Measurements from ENCODE around the gene UNKL. TPM values are rescaled to one million over a fixed set of nuclear protein-coding genes. Genes with fewer than 3 reads are reported as not detected.

The UNKL gene
- total and polyA plus RNA-seq, 2 of the 8 experiments (the other 6 are each of a cell fraction or from before 2014, with no cell fraction given), result 25.1 to 31.8 TPM

DNA sequence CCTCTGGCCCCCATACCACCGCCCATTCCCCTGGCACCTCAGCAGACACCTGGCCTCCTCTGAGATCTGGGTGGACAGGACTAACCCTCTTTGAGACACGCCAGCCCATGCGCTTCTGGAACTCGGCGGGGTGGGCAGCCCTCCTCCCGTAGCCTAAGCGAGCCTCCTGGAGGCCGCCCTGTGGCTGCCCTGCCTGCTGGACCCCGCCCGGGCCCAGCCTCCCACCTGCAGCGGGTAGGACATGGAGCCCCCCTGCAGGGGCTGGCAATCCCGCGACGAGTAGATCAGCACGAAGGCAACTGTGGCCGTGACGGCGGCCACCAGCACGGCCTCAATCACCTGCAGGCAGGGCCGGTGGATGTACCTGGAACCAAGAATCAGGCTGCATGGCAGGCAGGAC is 38.0 kb upstream of the UNKL start:
- no peak overlapping the region for H3K27ac ChIP-seq (ENCODE audit: low read depth, low read length)
- no peak overlapping the region for H4K8ac ChIP-seq (ENCODE audit: extremely low read depth, insufficient read depth, low read length)
- H3K23me2 ChIP-seq (ENCODE audit: low read depth, low read length), result no peaks in the 10 kb centered on the region
- H2BK15ac ChIP-seq (ENCODE audit: low read length), result no peak overlapping the region
- H4K5ac ChIP-seq (ENCODE audit: insufficient read length, low read depth, low read length), result no peak overlapping the region
- H3K56ac ChIP-seq (replicated peaks; ENCODE audit: insufficient read length, low read depth, low read length), result no peak overlapping the region
- peaks cover 0 to 43% (median 12%) of the 10 kb centered on the region in 4 experiments; a peak in 5 of 8 replicates for H3K36me3 ChIP-seq (ENCODE audit: control insufficient read depth in 2 of 4, insufficient read depth in 4 of 4, low read length in 3 of 4)
- no peak for FAIRE-seq
- 95% methylated on average over 16 of the region's 20 CpGs; no CpG with 5 or more reads in 1 of the 2 experiments for WGBS, 2 experiments (ENCODE audit: extremely low coverage in 1 of 2, insufficient coverage in 1 of 2, insufficient read length in 1 of 2, insufficient replicate concordance in 2 of 2, low coverage in 1 of 2, low lambda C conversion rate in 2 of 2, missing lambda C conversion rate in 1 of 2)
- no peak overlapping the region for H3K23ac ChIP-seq (ENCODE audit: insufficient read length)
- no peaks in the 10 kb centered on the region for H3K27me3 ChIP-seq (replicated peaks in 1 of 4; ENCODE audit: control insufficient read depth in 3 of 4, extremely low read depth in 1 of 4, insufficient read depth in 3 of 4, low read length in 3 of 4)
- H4K20me1 ChIP-seq (replicated peaks in 1 of 2; ENCODE audit: control insufficient read depth in 1 of 2, insufficient read depth in 2 of 2, low read length in 2 of 2), result peaks cover 2 to 12% of the 10 kb centered on the region in 2 experiments
- CTCF ChIA-PET (ENCODE audit: partially characterized antibody), result no interaction called here
- POLR2A ChIA-PET (ENCODE audit: partially characterized antibody), result no interaction called here
- no peak overlapping the region for H3K4me2 ChIP-seq (ENCODE audit: insufficient read depth in 1 of 2, low read depth in 2 of 2, low read length in 2 of 2)
- no peak for TF ChIP-seq SP2 (IDR thresholded peaks at IDR 0.05; ENCODE audit: low read length)
- TF ChIP-seq HDAC2 (IDR thresholded peaks at IDR 0.05; ENCODE audit: borderline replicate concordance in 1 of 2, low read depth in 2 of 2, low read length in 2 of 2), result no peak
- no peaks in the 10 kb centered on the region for H3K4me1 ChIP-seq (replicated peaks in 1 of 4; ENCODE audit: control insufficient read depth in 3 of 4, insufficient read depth in 4 of 4, low read length in 3 of 4)
- no peak overlapping the region for H3K18ac ChIP-seq (ENCODE audit: extremely low read depth, low read length)
- H2BK120ac ChIP-seq (replicated peaks; ENCODE audit: low read depth, low read length), result no peak overlapping the region
- H2BK20ac ChIP-seq (ENCODE audit: low read length), result no peak overlapping the region
- H3K79me1 ChIP-seq (ENCODE audit: low read depth, low read length), result no peaks in the 10 kb centered on the region
- no peaks in the 10 kb centered on the region for H3K79me2 ChIP-seq (ENCODE audit: control insufficient read depth in 1 of 2, insufficient read depth in 2 of 2, low read length in 2 of 2)
- H3K9ac ChIP-seq (replicated peaks in 1 of 4; ENCODE audit: extremely low read depth in 1 of 4, low read depth in 3 of 4, low read length in 3 of 4), result no peak overlapping the region
- no peak overlapping the region for H3K14ac ChIP-seq (ENCODE audit: insufficient read length)
- H2BK12ac ChIP-seq (ENCODE audit: low read depth, low read length), result no peak overlapping the region
- no peak overlapping the region for H4K91ac ChIP-seq (replicated peaks; ENCODE audit: insufficient read length, low read length)
- H2BK5ac ChIP-seq (ENCODE audit: low read depth, low read length), result no peak overlapping the region
- no peak overlapping the region for H2AFZ ChIP-seq (ENCODE audit: low read length)
- DNase-seq (ENCODE audit: low read depth in 1 of 2, low spot score in 2 of 2), result no peak
- no peak overlapping the region for H3K4ac ChIP-seq (replicated peaks; ENCODE audit: insufficient read length, low read depth, low read length)
- no peaks in the 10 kb centered on the region for H3K9me3 ChIP-seq (ENCODE audit: insufficient read depth in 2 of 2, low read depth in 1 of 2, low read length in 1 of 2)
- H3K4me3 ChIP-seq (ENCODE audit: extremely low read depth in 1 of 4, insufficient read depth in 2 of 4, low read depth in 3 of 4, low read length in 4 of 4), result no peak overlapping the region
- no peak overlapping the region for H2AK5ac ChIP-seq (ENCODE audit: low read depth, low read length)
